Bronchial epithelial cell (primary cell): ENCODE results near the gene MARK1. TPM values are rescaled to one million over a fixed set of nuclear protein-coding genes. Genes with fewer than 3 reads are reported as not detected.
A peak's percentile ranks its signal among the peaks of the same experiment; 100 is the strongest.

ENCODE experiments used
- DNase-seq: peaks from one replicate; pipeline ENCODE4 v3.0.0-alpha.2; 2010; ENCODE audit warnings: low read depth
- FAIRE-seq: peaks from 2 replicates; lab custom pipeline; 2011; peaks lifted over from hg19 to GRCh38; lab: Jason Lieb, UNC
- H3K27me3 ChIP-seq: 2 replicates; pipeline ENCODE4 v1.5.1; 2011; ENCODE audit warnings: low read length; ENCODE audit not compliant: control insufficient read depth, insufficient read depth
- H3K36me3 ChIP-seq: 2 replicates; pipeline ENCODE4 v1.5.1; 2011; ENCODE audit warnings: low read length; ENCODE audit not compliant: control insufficient read depth, insufficient read depth
- H3K4me3 ChIP-seq: 2 replicates; pipeline ENCODE4 v1.5.1; 2011; ENCODE audit warnings: mild to moderate bottlenecking, low read depth, low read length, control low read depth
- total RNA-seq: library from RNA; depleted of rRNA; stranded (reverse); fragments of >200 nt; gene quantifications from 2 replicates; pipeline ENCODE4 v1.2.1, GENCODE V29; 2014
- TF ChIP-seq, protein P1 (sequence below): IDR thresholded peaks from 2 replicates; pipeline ENCODE4 v1.5.1; 2011; ENCODE audit warnings: mild to moderate bottlenecking, moderate library complexity, low read length, control low read depth, inconsistent platforms; ENCODE audit not compliant: insufficient read depth, severe bottlenecking

The MARK1 gene
- total RNA-seq, 1 donor from 2014 or later = 3.9 TPM

DNA sequence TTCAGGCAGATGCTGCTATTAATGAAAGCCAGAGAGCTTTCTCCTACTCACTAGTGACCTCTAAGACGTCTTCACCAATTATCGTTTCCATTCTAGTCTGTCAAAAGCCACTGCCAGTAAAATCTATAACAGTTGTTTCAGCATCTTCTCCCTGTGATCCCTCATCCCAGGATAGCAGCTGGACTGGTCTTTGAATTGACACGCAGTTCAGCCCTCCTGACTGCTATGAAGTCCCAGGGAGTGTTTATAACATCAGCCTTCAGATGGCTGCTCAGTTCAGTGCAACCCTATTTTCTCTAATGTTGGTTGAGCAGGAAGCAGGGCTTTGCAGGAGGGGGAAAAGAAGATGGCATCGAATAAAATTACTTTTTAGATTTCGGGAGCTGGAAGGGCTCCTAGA, 23.6 kb upstream of the MARK1 start:
- TF ChIP-seq, protein P1, sequence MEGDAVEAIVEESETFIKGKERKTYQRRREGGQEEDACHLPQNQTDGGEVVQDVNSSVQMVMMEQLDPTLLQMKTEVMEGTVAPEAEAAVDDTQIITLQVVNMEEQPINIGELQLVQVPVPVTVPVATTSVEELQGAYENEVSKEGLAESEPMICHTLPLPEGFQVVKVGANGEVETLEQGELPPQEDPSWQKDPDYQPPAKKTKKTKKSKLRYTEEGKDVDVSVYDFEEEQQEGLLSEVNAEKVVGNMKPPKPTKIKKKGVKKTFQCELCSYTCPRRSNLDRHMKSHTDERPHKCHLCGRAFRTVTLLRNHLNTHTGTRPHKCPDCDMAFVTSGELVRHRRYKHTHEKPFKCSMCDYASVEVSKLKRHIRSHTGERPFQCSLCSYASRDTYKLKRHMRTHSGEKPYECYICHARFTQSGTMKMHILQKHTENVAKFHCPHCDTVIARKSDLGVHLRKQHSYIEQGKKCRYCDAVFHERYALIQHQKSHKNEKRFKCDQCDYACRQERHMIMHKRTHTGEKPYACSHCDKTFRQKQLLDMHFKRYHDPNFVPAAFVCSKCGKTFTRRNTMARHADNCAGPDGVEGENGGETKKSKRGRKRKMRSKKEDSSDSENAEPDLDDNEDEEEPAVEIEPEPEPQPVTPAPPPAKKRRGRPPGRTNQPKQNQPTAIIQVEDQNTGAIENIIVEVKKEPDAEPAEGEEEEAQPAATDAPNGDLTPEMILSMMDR = no peak
- no peaks in the 10 kb centered on the region for H3K36me3 ChIP-seq
- no peak overlapping the region for H3K4me3 ChIP-seq
- H3K27me3 ChIP-seq = no peaks in the 10 kb centered on the region
- DNase-seq (no peak), FAIRE-seq (peak; percentile 58)

DNA sequence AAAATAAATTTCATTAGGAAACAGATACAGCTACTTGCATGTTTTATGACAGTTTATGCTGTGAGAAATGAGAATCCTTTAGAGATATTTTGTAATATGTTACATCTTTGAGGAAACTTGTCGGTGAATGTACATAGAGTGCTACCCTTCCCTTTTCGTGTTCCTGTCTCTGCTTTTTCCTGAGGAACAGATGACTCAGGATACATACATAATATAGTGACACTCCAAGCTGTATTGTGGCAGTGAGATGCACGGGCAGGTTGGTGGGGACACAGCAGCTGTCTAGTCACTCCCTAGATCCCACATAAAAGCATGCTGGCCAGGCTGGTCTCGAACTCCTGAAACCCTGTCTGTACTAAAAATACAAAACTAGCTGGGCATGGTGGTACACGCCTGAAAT, 20.9 kb upstream of the MARK1 start:
- Histone ChIP-seq H3K27me3 (no peaks in the 10 kb centered on the region), H3K4me3 (no peak overlapping the region), H3K36me3 (no peaks in the 10 kb centered on the region)
- FAIRE-seq (no peak), DNase-seq (no peak)
- TF ChIP-seq, protein P1 = no peak

DNA sequence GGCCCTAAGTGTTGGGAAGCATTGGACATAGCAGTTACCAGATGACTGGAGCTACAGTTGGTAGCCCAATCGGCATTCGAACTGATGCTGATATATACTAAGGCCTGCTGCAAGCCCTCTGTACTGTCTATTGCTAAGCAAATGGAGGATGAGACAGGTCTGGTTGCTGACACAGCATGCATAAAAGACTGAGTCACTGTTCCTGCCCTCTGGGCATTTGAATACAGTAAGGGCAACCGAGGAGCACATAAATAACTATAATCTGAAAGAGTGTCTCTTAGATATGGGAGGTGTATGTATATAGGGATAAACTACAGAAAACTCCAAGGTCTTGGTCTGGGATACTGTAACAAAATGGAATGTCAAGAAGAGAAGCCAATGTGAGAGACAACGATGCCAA, 16.8 kb upstream of the MARK1 start:
- DNase-seq (peak; percentile 97), FAIRE-seq (peak; percentile 28)
- Histone ChIP-seq H3K36me3 (no peaks in the 10 kb centered on the region), H3K4me3 (no peak overlapping the region), H3K27me3 (no peaks in the 10 kb centered on the region)
- TF ChIP-seq, protein P1 = no peak

DNA sequence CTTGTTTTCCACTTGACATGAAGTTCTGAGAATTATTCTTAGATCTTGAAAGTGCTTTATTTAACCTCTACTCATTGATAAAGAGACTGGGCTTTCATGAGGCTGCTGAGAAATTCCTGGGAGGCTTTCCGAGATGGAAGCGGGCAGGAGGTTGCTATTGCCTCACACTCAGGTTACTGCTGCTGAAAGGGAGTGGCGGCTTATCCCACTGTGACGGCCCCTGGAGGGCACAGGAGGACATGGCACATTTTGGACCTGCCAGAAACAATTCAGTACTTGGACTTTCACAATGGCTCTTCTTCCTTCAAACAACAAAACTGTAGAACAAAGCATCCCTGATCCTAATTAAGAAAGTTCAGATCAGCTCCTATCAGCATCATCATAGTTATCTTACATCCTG, 16.2 kb upstream of the MARK1 start:
- no peaks in the 10 kb centered on the region for H3K27me3 ChIP-seq
- H3K36me3 ChIP-seq = no peaks in the 10 kb centered on the region
- FAIRE-seq = peak; percentile 40
- no peak overlapping the region for H3K4me3 ChIP-seq
- TF ChIP-seq, protein P1 = peak; percentile 43
- DNase-seq = peak; percentile 57

DNA sequence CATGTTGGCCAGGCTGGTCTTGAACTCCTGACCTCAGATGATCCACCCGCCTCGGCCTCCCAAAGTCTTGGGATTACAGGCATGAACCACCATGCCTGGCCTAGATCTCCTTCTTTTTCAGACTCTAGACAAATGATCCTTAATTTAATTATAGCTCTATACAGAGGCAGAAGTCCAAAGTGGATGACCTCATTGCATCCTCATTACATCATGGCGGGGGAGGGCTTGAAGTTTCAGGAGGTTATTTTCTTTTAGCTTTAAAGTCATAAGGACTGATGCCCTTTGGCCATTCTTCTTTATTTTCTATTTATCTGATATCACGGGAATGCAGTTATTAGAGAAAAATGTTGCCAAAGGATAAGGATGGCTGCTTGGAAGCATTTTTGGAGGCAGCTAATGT, 14.1 kb upstream of the MARK1 start:
- no peak overlapping the region for H3K4me3 ChIP-seq
- no peaks in the 10 kb centered on the region for H3K27me3 ChIP-seq
- TF ChIP-seq, protein P1 = no peak
- no peak for FAIRE-seq
- DNase-seq = peak; percentile 30
- no peaks in the 10 kb centered on the region for H3K36me3 ChIP-seq

DNA sequence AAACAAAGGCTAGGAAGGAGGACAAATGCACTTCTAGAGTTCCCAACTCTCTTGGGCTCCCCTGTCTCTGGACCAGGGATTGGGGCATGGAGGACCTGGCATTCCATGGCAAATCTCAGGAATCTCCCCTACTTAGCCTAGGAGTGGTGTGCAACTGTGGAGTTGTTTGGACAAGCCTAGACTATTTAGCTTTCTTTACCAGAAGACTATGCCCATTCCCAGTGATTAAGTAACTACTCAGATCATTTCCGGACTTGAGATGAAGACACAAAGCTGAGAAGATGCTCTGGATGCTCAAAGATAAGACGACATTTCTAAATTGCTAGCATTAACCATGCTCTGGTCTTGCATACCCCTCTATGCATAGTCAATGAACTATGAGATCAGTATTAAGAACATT, 13.7 kb upstream of the MARK1 start:
- FAIRE-seq (no peak), DNase-seq (peak; percentile 92)
- no peak overlapping the region for H3K4me3 ChIP-seq
- H3K27me3 ChIP-seq = no peaks in the 10 kb centered on the region
- TF ChIP-seq, protein P1 = no peak
- no peaks in the 10 kb centered on the region for H3K36me3 ChIP-seq
